ENCODE results near the gene PITPNC1. TPM values are rescaled to one million over a fixed set of nuclear protein-coding genes. Genes with fewer than 3 reads are reported as not detected.
"Not testable (repeated sequence)": the region's sequence is repeated elsewhere in the genome, so short reads cannot be mapped to it uniquely, and the experiment has no call there.

Gene PITPNC1
- total and polyA plus RNA-seq, 2 donors (not counting 1 experiment from before 2014, with no cell fraction given) = 5.8 to 7.1 TPM

- TF ChIP-seq, protein P1, sequence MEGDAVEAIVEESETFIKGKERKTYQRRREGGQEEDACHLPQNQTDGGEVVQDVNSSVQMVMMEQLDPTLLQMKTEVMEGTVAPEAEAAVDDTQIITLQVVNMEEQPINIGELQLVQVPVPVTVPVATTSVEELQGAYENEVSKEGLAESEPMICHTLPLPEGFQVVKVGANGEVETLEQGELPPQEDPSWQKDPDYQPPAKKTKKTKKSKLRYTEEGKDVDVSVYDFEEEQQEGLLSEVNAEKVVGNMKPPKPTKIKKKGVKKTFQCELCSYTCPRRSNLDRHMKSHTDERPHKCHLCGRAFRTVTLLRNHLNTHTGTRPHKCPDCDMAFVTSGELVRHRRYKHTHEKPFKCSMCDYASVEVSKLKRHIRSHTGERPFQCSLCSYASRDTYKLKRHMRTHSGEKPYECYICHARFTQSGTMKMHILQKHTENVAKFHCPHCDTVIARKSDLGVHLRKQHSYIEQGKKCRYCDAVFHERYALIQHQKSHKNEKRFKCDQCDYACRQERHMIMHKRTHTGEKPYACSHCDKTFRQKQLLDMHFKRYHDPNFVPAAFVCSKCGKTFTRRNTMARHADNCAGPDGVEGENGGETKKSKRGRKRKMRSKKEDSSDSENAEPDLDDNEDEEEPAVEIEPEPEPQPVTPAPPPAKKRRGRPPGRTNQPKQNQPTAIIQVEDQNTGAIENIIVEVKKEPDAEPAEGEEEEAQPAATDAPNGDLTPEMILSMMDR (conservative IDR thresholded peaks at IDR 0.05 in 1 of 2, IDR thresholded peaks at IDR 0.05 in 1 of 2; ENCODE audit: low read depth in 1 of 2, low read length in 2 of 2) = no peak
- TF ChIP-seq EZH2 (IDR thresholded peaks at IDR 0.05; ENCODE audit: low read length, missing control alignments) = no peak
- DNase-seq (ENCODE audit: low read depth in 2 of 2) = no peak
Observed at GRCh38 chr17:67417507-67417906, 40.4 kb downstream of the PITPNC1 start.

DNA sequence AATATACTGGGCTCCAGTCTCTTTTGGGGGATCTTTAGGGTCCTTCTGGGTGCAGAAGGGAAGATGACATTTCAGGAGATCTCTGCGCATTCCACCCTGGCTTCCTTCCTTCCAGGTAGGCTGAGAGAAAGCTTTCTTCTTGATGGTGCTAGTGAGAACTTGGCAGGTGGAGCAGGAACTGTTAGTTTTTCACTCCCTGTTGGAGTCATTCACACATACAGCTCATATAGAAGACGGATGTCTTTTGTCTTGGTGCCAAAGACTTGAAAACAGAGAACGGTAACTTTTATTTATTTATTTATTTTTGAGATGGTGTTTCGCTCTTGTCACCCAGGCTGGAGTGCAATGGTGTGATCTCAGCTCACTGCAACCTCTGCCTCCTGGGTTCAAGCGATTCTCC lies 43.9 kb downstream of the PITPNC1 start:
- Histone ChIP-seq H3K9me3 (ENCODE audit: control insufficient read depth, insufficient read depth, low read depth, low read length) (no peaks in the 10 kb centered on the region), H3K79me2 (ENCODE audit: control insufficient read depth, insufficient read depth, low read length) (no peaks in the 10 kb centered on the region), H3K4me3 (replicated peaks in 1 of 4; ENCODE audit: control extremely low read depth in 1 of 4, insufficient read depth in 1 of 4, low read depth in 3 of 4, low read length in 4 of 4) (no peak overlapping the region), H3K27ac (ENCODE audit: insufficient read depth, low read length) (no peak overlapping the region), H4K20me1 (ENCODE audit: control insufficient read depth, extremely low read depth, insufficient read depth, low read length) (no peaks in the 10 kb centered on the region), H3K36me3 (ENCODE audit: control insufficient read depth, insufficient read depth, low read length) (no peaks in the 10 kb centered on the region), H3K27me3 (ENCODE audit: control insufficient read depth, insufficient read depth, low read length) (no peaks in the 10 kb centered on the region), H3K4me1 (ENCODE audit: control insufficient read depth, extremely low read depth, insufficient read depth, low read length) (no peaks in the 10 kb centered on the region), H3K9ac (ENCODE audit: insufficient read depth, low read length) (no peak overlapping the region), H2AFZ (ENCODE audit: low read length) (no peak overlapping the region), H3K4me2 (ENCODE audit: extremely low read depth, insufficient read depth, low read length) (no peak overlapping the region)
- DNase-seq (ENCODE audit: low read depth in 2 of 2) = peak in 1 of 2 donors; percentile 6
- TF ChIP-seq, protein P1 (conservative IDR thresholded peaks at IDR 0.05 in 1 of 2, IDR thresholded peaks at IDR 0.05 in 1 of 2; ENCODE audit: low read depth in 1 of 2, low read length in 2 of 2) = no peak
- no peak for TF ChIP-seq EZH2 (IDR thresholded peaks at IDR 0.05; ENCODE audit: low read length, missing control alignments)

More at GRCh38 chr17:67417507-67417906, 40.4 kb downstream of the PITPNC1 start:
- Histone ChIP-seq H3K4me2 (ENCODE audit: extremely low read depth, insufficient read depth, low read length) (no peak overlapping the region), H3K4me1 (ENCODE audit: control insufficient read depth, extremely low read depth, insufficient read depth, low read length) (no peaks in the 10 kb centered on the region), H2AFZ (ENCODE audit: low read length) (no peak overlapping the region), H3K9ac (ENCODE audit: insufficient read depth, low read length) (no peak overlapping the region), H3K27ac (ENCODE audit: insufficient read depth, low read length) (no peak overlapping the region), H3K36me3 (ENCODE audit: control insufficient read depth, insufficient read depth, low read length) (no peaks in the 10 kb centered on the region), H4K20me1 (ENCODE audit: control insufficient read depth, extremely low read depth, insufficient read depth, low read length) (no peaks in the 10 kb centered on the region), H3K79me2 (ENCODE audit: control insufficient read depth, insufficient read depth, low read length) (no peaks in the 10 kb centered on the region), H3K4me3 (replicated peaks in 1 of 4; ENCODE audit: control extremely low read depth in 1 of 4, insufficient read depth in 1 of 4, low read depth in 3 of 4, low read length in 4 of 4) (no peak overlapping the region), H3K9me3 (ENCODE audit: control insufficient read depth, insufficient read depth, low read depth, low read length) (no peaks in the 10 kb centered on the region), H3K27me3 (ENCODE audit: control insufficient read depth, insufficient read depth, low read length) (no peaks in the 10 kb centered on the region)

GRCh38 chr17:67421869-67422273 lies 44.8 kb downstream of the PITPNC1 start:
- no peaks in the 10 kb centered on the region for H3K27me3 ChIP-seq (ENCODE audit: control insufficient read depth, insufficient read depth, low read length)
- no peak overlapping the region for H3K4me3 ChIP-seq (replicated peaks in 1 of 4; ENCODE audit: control extremely low read depth in 1 of 4, insufficient read depth in 1 of 4, low read depth in 3 of 4, low read length in 4 of 4)
- H2AFZ ChIP-seq (ENCODE audit: low read length) = no peak overlapping the region
- no peaks in the 10 kb centered on the region for H4K20me1 ChIP-seq (ENCODE audit: control insufficient read depth, extremely low read depth, insufficient read depth, low read length)
- TF ChIP-seq EZH2 (IDR thresholded peaks at IDR 0.05; ENCODE audit: low read length, missing control alignments) = no peak
- TF ChIP-seq, protein P1 (conservative IDR thresholded peaks at IDR 0.05 in 1 of 2, IDR thresholded peaks at IDR 0.05 in 1 of 2; ENCODE audit: low read depth in 1 of 2, low read length in 2 of 2) = no peak
- H3K27ac ChIP-seq (ENCODE audit: insufficient read depth, low read length) = no peak overlapping the region
- H3K36me3 ChIP-seq (ENCODE audit: control insufficient read depth, insufficient read depth, low read length) = no peaks in the 10 kb centered on the region
- no peaks in the 10 kb centered on the region for H3K4me1 ChIP-seq (ENCODE audit: control insufficient read depth, extremely low read depth, insufficient read depth, low read length)
- no peak overlapping the region for H3K4me2 ChIP-seq (ENCODE audit: extremely low read depth, insufficient read depth, low read length)
- no peaks in the 10 kb centered on the region for H3K79me2 ChIP-seq (ENCODE audit: control insufficient read depth, insufficient read depth, low read length)
- H3K9ac ChIP-seq (ENCODE audit: insufficient read depth, low read length) = no peak overlapping the region
- DNase-seq (ENCODE audit: low read depth in 2 of 2) = peak; percentile 73 to 96
- no peaks in the 10 kb centered on the region for H3K9me3 ChIP-seq (ENCODE audit: control insufficient read depth, insufficient read depth, low read depth, low read length)

- H3K36me3 ChIP-seq (ENCODE audit: control insufficient read depth, insufficient read depth, low read length); H3K9ac ChIP-seq (ENCODE audit: insufficient read depth, low read length); H2AFZ ChIP-seq (ENCODE audit: low read length); H3K79me2 ChIP-seq (ENCODE audit: control insufficient read depth, insufficient read depth, low read length); H3K9me3 ChIP-seq (ENCODE audit: control insufficient read depth, insufficient read depth, low read depth, low read length); H3K4me3 ChIP-seq (replicated peaks in 1 of 4; ENCODE audit: control extremely low read depth in 1 of 4, insufficient read depth in 1 of 4, low read depth in 3 of 4, low read length in 4 of 4); H4K20me1 ChIP-seq (ENCODE audit: control insufficient read depth, extremely low read depth, insufficient read depth, low read length); H3K27me3 ChIP-seq (ENCODE audit: control insufficient read depth, insufficient read depth, low read length); H3K4me2 ChIP-seq (ENCODE audit: extremely low read depth, insufficient read depth, low read length); H3K4me1 ChIP-seq (ENCODE audit: control insufficient read depth, extremely low read depth, insufficient read depth, low read length); DNase-seq (ENCODE audit: low read depth in 2 of 2): not testable (repeated sequence)
- peak overlapping the region; percentile 51 for H3K27ac ChIP-seq (ENCODE audit: insufficient read depth, low read length)
Observed at GRCh38 chr17:67422296-67422695, 45.2 kb downstream of the PITPNC1 start.

Data from fibroblast of lung (primary cell).